Osteoblast (primary cell): ENCODE data around the gene EXOC2. TPM values are rescaled to one million over a fixed set of nuclear protein-coding genes. Genes with fewer than 3 reads are reported as not detected.

Source experiments
- DNase-seq: peaks from one replicate; pipeline ENCODE4 v3.0.0; 2011; ENCODE audit warnings: low spot score, mixed read lengths; ENCODE audit not compliant: insufficient read length; ENCODE audit errors: missing footprints
- H2AFZ ChIP-seq: 2 replicates; pipeline ENCODE4 v1.6.0; 2011; ENCODE audit warnings: mild to moderate bottlenecking, low read length
- H3K27ac ChIP-seq: 2 replicates; pipeline ENCODE4 v1.5.1; 2011; ENCODE audit warnings: mild to moderate bottlenecking, low read depth, low read length, moderate library complexity
- H3K27me3 ChIP-seq: 2 replicates; pipeline ENCODE4 v1.6.0; 2012; ENCODE audit warnings: mild to moderate bottlenecking, control low read depth, inconsistent platforms, low read length, moderate library complexity; ENCODE audit not compliant: insufficient read depth
- H3K36me3 ChIP-seq: 2 replicates; pipeline ENCODE4 v1.5.1; 2011; ENCODE audit warnings: mild to moderate bottlenecking, low read length, control low read depth, moderate library complexity; ENCODE audit not compliant: insufficient read depth
- H3K4me1 ChIP-seq: 2 replicates; pipeline ENCODE4 v1.5.1; 2011; ENCODE audit warnings: mild to moderate bottlenecking, low read length, control low read depth, moderate library complexity; ENCODE audit not compliant: insufficient read depth
- H3K4me2 ChIP-seq: 2 replicates; pipeline ENCODE4 v1.6.0; 2011; ENCODE audit warnings: mild to moderate bottlenecking, low read length; ENCODE audit not compliant: insufficient read depth
- H3K4me3 ChIP-seq: fragments of 200-600 bp; sonication (generic); 3 replicates; pipeline ENCODE4 v1.5.1; 2012; ENCODE audit warnings: mild to moderate bottlenecking, low read length, inconsistent platforms; ENCODE audit not compliant: insufficient read depth
- H3K79me2 ChIP-seq: 2 replicates; pipeline ENCODE4 v1.6.0; 2012; ENCODE audit warnings: mild to moderate bottlenecking, low read length, control low read depth, inconsistent platforms; ENCODE audit not compliant: insufficient read depth
- H3K9me3 ChIP-seq: 2 replicates; pipeline ENCODE4 v1.5.1; 2011; ENCODE audit warnings: low read depth, low read length, control low read depth
- H4K20me1 ChIP-seq: 2 replicates; pipeline ENCODE4 v1.6.0; 2012; ENCODE audit warnings: mild to moderate bottlenecking, low read length, control low read depth; ENCODE audit not compliant: insufficient read depth
- total RNA-seq: library from RNA; depleted of rRNA; stranded (reverse); fragments of >200 nt; gene quantifications from 2 replicates; pipeline ENCODE4 v1.2.3, GENCODE V29; 2012
- TF ChIP-seq, protein P1 (sequence below): IDR thresholded peaks from 2 replicates; pipeline ENCODE4 v1.5.1; 2011; ENCODE audit warnings: mild to moderate bottlenecking, low read depth, low read length, moderate library complexity; ENCODE audit errors: extremely low read depth

Gene EXOC2
- total RNA-seq, 1 donor, result 19.5 TPM

GRCh38 chr6:474453-475185, 218.3 kb downstream of the EXOC2 start:
- no peak overlapping the region for H3K4me2 ChIP-seq

GRCh38 chr6:473768-474452, 219.0 kb downstream of the EXOC2 start:
- no peaks in the 10 kb centered on the region for H3K36me3 ChIP-seq
- TF ChIP-seq, protein P1, sequence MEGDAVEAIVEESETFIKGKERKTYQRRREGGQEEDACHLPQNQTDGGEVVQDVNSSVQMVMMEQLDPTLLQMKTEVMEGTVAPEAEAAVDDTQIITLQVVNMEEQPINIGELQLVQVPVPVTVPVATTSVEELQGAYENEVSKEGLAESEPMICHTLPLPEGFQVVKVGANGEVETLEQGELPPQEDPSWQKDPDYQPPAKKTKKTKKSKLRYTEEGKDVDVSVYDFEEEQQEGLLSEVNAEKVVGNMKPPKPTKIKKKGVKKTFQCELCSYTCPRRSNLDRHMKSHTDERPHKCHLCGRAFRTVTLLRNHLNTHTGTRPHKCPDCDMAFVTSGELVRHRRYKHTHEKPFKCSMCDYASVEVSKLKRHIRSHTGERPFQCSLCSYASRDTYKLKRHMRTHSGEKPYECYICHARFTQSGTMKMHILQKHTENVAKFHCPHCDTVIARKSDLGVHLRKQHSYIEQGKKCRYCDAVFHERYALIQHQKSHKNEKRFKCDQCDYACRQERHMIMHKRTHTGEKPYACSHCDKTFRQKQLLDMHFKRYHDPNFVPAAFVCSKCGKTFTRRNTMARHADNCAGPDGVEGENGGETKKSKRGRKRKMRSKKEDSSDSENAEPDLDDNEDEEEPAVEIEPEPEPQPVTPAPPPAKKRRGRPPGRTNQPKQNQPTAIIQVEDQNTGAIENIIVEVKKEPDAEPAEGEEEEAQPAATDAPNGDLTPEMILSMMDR, result no peak
- H4K20me1 ChIP-seq, result no peaks in the 10 kb centered on the region
- H3K4me3 ChIP-seq, result no peak overlapping the region
- no peaks in the 10 kb centered on the region for H3K79me2 ChIP-seq
- H3K27me3 ChIP-seq, result peaks cover 6% of the 10 kb centered on the region
- no peak overlapping the region for H3K4me2 ChIP-seq
- DNase-seq, result no peak
- no peaks in the 10 kb centered on the region for H3K4me1 ChIP-seq
- no peaks in the 10 kb centered on the region for H3K9me3 ChIP-seq
- H3K27ac ChIP-seq, result no peak overlapping the region
- no peak overlapping the region for H2AFZ ChIP-seq

More at GRCh38 chr6:474453-475185, 218.3 kb downstream of the EXOC2 start:
- no peak overlapping the region for H2AFZ ChIP-seq
- no peaks in the 10 kb centered on the region for H4K20me1 ChIP-seq
- H3K79me2 ChIP-seq, result no peaks in the 10 kb centered on the region
- H3K4me1 ChIP-seq, result no peaks in the 10 kb centered on the region
- DNase-seq, result no peak
- H3K27me3 ChIP-seq, result peaks cover 6% of the 10 kb centered on the region
- no peaks in the 10 kb centered on the region for H3K9me3 ChIP-seq
- no peaks in the 10 kb centered on the region for H3K36me3 ChIP-seq
- no peak overlapping the region for H3K4me3 ChIP-seq
- no peak overlapping the region for H3K27ac ChIP-seq
- TF ChIP-seq, protein P1, result no peak

GRCh38 chr6:473356-473755, 219.6 kb downstream of the EXOC2 start:
- DNase-seq, result no peak
- H3K79me2 ChIP-seq, result no peaks in the 10 kb centered on the region
- H3K4me2 ChIP-seq, result no peak overlapping the region
- no peaks in the 10 kb centered on the region for H3K4me1 ChIP-seq
- H4K20me1 ChIP-seq, result no peaks in the 10 kb centered on the region
- H3K36me3 ChIP-seq, result no peaks in the 10 kb centered on the region
- no peaks in the 10 kb centered on the region for H3K9me3 ChIP-seq
- TF ChIP-seq, protein P1, result no peak
- H2AFZ ChIP-seq, result no peak overlapping the region
- H3K4me3 ChIP-seq, result no peak overlapping the region
- peaks cover 6% of the 10 kb centered on the region for H3K27me3 ChIP-seq
- no peak overlapping the region for H3K27ac ChIP-seq

DNA sequence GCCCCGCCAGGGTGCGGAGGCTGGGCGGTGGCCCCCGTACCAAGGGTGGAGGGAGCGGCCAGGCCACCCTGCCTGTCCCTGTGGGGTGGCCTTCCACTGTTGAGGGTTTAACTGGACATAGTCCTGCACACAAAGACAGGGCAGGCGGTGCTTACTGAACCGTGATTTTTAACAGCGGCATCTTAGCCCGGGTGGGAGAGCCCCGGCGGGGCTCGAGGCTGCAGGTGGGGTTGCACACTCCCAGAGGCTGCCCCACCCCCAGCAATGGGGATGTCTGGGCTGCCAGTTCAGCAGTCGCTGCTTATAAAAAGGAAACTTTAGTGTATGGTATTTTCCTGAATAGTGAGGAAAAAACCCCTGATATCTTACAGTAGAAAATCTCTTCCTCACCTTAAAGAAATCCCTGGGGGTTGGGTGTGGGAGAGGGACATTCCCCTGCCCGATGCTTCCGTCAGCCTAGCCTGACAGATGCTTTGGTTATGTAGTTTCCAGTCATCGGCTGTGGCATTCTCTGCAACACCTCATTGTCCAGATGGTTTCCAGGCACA, 222.0 kb downstream of the EXOC2 start:
- Histone ChIP-seq H3K4me3 (no peak overlapping the region), H4K20me1 (no peaks in the 10 kb centered on the region), H2AFZ (no peak overlapping the region), H3K9me3 (no peaks in the 10 kb centered on the region), H3K27ac (no peak overlapping the region), H3K36me3 (no peaks in the 10 kb centered on the region), H3K27me3 (peaks cover 6% of the 10 kb centered on the region), H3K4me2 (no peak overlapping the region), H3K4me1 (no peaks in the 10 kb centered on the region), H3K79me2 (no peaks in the 10 kb centered on the region)
- DNase-seq, result no peak
- TF ChIP-seq, protein P1, result no peak
